OCI-LY7 (cell line): ENCODE data around the gene ZNF519. TPM values are rescaled to one million over a fixed set of nuclear protein-coding genes. Genes with fewer than 3 reads are reported as not detected.

ENCODE experiments used
- BruUV-seq: library from RNA; stranded (reverse); fragments of 400-500 nt; replicated peaks from 2 replicates; lab custom pipeline; 2021; lab: Mats Ljungman, UMichigan
- CTCF ChIA-PET: fragments of 300-600 bp; sonication (Branson Sonifier 250); formaldehyde crosslinking; loops from one replicate; lab custom pipeline; 2022; ENCODE audit warnings: antibody characterized with exemption; ENCODE audit not compliant: unreplicated experiment; lab: Charles Lee
- POLR2A ChIA-PET: fragments of 300-600 bp; sonication (Branson Sonifier 250); formaldehyde crosslinking; loops from one replicate; lab custom pipeline; 2022; ENCODE audit warnings: antibody characterized with exemption; lab: Charles Lee
- DNase-seq: peaks from one replicate; pipeline ENCODE4 v3.0.0-alpha.2; 2015; ENCODE audit warnings: low spot score
- H2AFZ ChIP-seq: fragments of 200-600 bp; sonication (generic), shearing (Covaris generic); 2 replicates; pipeline ENCODE4 v1.6.1; 2014; ENCODE audit warnings: mild to moderate bottlenecking, antibody characterized with exemption, low read length, moderate library complexity
- H3K27ac ChIP-seq: fragments of 200-600 bp; sonication (generic); 2 replicates; pipeline ENCODE4 v1.5.1; 2014; ENCODE audit warnings: mixed run types, low read depth, mild to moderate bottlenecking, moderate library complexity, low read length, inconsistent platforms; ENCODE audit not compliant: poor library complexity, severe bottlenecking
- H3K36me3 ChIP-seq: fragments of 200-600 bp; sonication (generic); 2 replicates; pipeline ENCODE4 v1.6.1; 2014; ENCODE audit warnings: mild to moderate bottlenecking, antibody characterized with exemption, low read length, moderate library complexity, mixed read lengths; ENCODE audit not compliant: insufficient read depth
- H3K4me1 ChIP-seq: fragments of 200-600 bp; sonication (generic); 2 replicates; pipeline ENCODE4 v1.5.1; 2014; ENCODE audit warnings: mild to moderate bottlenecking, low read length; ENCODE audit not compliant: insufficient read depth, poor library complexity, severe bottlenecking
- H3K4me2 ChIP-seq: fragments of 200-600 bp; sonication (generic); 2 replicates; pipeline ENCODE4 v1.6.1; 2014; ENCODE audit warnings: mild to moderate bottlenecking, low read length
- H3K4me3 ChIP-seq: fragments of 200-600 bp; sonication (generic); 2 replicates; pipeline ENCODE4 v1.5.1; 2014; ENCODE audit warnings: mild to moderate bottlenecking, low read depth, low read length; ENCODE audit not compliant: poor library complexity, severe bottlenecking
- H3K79me2 ChIP-seq: fragments of 200-600 bp; sonication (generic); 2 replicates; pipeline ENCODE4 v1.6.1; 2016; ENCODE audit warnings: low read depth, mild to moderate bottlenecking, low read length, moderate library complexity, mixed read lengths; ENCODE audit not compliant: insufficient read depth
- H3K9me2 ChIP-seq: fragments of 200-600 bp; sonication (generic); 2 replicates; pipeline ENCODE4 v1.6.1; 2016; ENCODE audit warnings: mild to moderate bottlenecking, low read length, mixed read lengths; ENCODE audit not compliant: insufficient read depth
- H3K9me3 ChIP-seq: fragments of 200-600 bp; sonication (generic); 2 replicates; pipeline ENCODE4 v1.6.1; 2014; ENCODE audit warnings: mild to moderate bottlenecking, mixed run types, low read length, mixed read lengths
- H4K20me1 ChIP-seq: fragments of 200-600 bp; sonication (generic); 2 replicates; pipeline ENCODE4 v1.6.1; 2014; ENCODE audit warnings: mild to moderate bottlenecking, antibody characterized with exemption, low read length, moderate library complexity, mixed read lengths; ENCODE audit not compliant: insufficient read depth
- CTCF ChIP-seq: fragments of 200-600 bp; sonication (generic); conservative IDR thresholded peaks from 2 replicates; pipeline ENCODE4 v1.5.1; 2014; ENCODE audit warnings: mild to moderate bottlenecking, antibody characterized with exemption, low read length, moderate library complexity, mixed read lengths
- EZH2phosphoT487 ChIP-seq: fragments of 200-600 bp; sonication (generic); IDR thresholded peaks from 2 replicates; pipeline ENCODE4 v1.6.1; 2018; ENCODE audit warnings: low read depth, borderline replicate concordance, mild to moderate bottlenecking, mixed run types, antibody characterized with exemption, low read length, moderate library complexity, mixed read lengths
- intact Hi-C: fragments of 100-400 bp; cut with micrococcal nuclease; formaldehyde crosslinking; loops from one replicate; pipeline ENCODE4 v1.10.0; 2022; ENCODE audit not compliant: unreplicated experiment
- total RNA-seq, 2 experiments: library from RNA; depleted of rRNA in 1 of 2; stranded (reverse); fragments of >200 nt in 1 of 2; shearing (Covaris generic) in 1 of 2; gene quantifications; 2 replicates each; pipeline ENCODE4 v1.2.3, GENCODE V29; 2014 to 2022

ZNF519 gene
- total RNA-seq, 2 experiments from 2014 or later = 52.7 to 57.6 TPM

GRCh38 chr18:14100503-14101286 is 31.5 kb downstream of the ZNF519 start:
- Histone ChIP-seq H2AFZ (no peak overlapping the region), H3K4me3 (no peak overlapping the region), H4K20me1 (no peaks in the 10 kb centered on the region), H3K79me2 (peaks cover 3% of the 10 kb centered on the region; the same call in 1 of the 2 replicates), H3K36me3 (peaks cover 27% of the 10 kb centered on the region), H3K27ac (no peak overlapping the region), H3K4me1 (no peaks in the 10 kb centered on the region), H3K9me2 (no peaks in the 10 kb centered on the region), H3K4me2 (no peak overlapping the region), H3K9me3 (peaks cover 31% of the 10 kb centered on the region; the same call in 1 of the 2 replicates)
- CTCF ChIA-PET = no interaction called here
- intact Hi-C loops = no loop called here
- BruUV-seq = no TSS peak
- TF ChIP-seq EZH2phosphoT487 = no peak
- TF ChIP-seq CTCF = no peak
- no peak for DNase-seq
- POLR2A ChIA-PET = no interaction called here

DNA sequence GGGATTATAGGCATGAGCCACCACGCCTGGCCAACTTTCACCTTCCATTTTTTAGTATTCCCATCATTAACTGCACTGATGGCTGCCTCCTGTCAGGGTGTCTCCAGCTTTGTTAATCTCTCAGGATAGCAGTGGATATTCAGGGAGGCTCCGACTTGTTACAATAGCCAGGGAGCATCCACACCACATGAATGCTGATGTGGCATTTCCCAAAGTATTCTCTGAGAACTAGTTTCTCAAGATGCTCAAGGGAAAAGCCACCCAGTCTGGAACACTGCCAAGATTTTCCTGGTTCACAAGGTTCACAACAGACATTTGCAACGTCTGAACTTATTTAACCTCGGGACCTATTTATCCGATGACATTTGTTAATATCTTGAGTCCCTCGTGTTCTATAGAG is 33.8 kb downstream of the ZNF519 start:
- no TSS peak for BruUV-seq
- Histone ChIP-seq H3K4me1 (peaks cover 6% of the 10 kb centered on the region), H4K20me1 (no peaks in the 10 kb centered on the region), H3K27ac (no peak overlapping the region), H3K9me3 (peaks cover 8% of the 10 kb centered on the region; the same call in 1 of the 2 replicates), H3K9me2 (no peaks in the 10 kb centered on the region), H3K4me3 (no peak overlapping the region), H3K36me3 (peaks cover 20% of the 10 kb centered on the region), H2AFZ (no peak overlapping the region), H3K4me2 (no peak overlapping the region), H3K79me2 (peaks cover 3% of the 10 kb centered on the region; the same call in 1 of the 2 replicates)
- CTCF ChIA-PET = no interaction called here
- POLR2A ChIA-PET = no interaction called here
- TF ChIP-seq CTCF (no peak), EZH2phosphoT487 (no peak)
- DNase-seq = no peak
- intact Hi-C loops = loop anchor here (5.0 kb wide), 1 partner anchor 51 kb away; no protein-coding TSS in a partner anchor

DNA sequence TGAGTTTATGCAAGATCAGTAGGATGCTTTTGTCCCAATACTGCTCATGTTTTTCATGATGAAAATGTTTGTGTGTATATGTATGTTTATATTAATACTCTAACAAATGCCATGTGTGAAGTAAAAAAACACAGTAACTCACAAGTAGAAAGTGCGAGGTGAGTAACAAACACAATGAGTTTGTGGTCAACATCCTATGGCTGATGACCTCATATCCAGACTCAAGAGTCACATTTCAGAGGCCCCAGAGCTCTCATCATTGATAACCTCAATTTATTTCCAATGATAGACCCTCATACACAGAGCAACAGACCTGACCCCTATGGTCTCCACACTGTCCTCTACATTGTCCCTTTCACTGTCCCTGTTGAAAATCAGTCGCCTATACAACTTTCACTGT is 34.5 kb downstream of the ZNF519 start:
- DNase-seq = no peak
- H3K9me3 ChIP-seq = 0 out of 2 replicates have a peak, but pooled peaks cover 1% of the 10 kb centered on the region
- no peak overlapping the region for H2AFZ ChIP-seq
- no peak overlapping the region for H3K4me2 ChIP-seq
- POLR2A ChIA-PET = no interaction called here
- H3K9me2 ChIP-seq = no peaks in the 10 kb centered on the region
- H4K20me1 ChIP-seq = 0 out of 2 replicates have a peak, but pooled peaks cover 3% of the 10 kb centered on the region
- peaks cover 17% of the 10 kb centered on the region for H3K36me3 ChIP-seq
- no peak overlapping the region for H3K27ac ChIP-seq
- no peak for TF ChIP-seq CTCF
- no peak for TF ChIP-seq EZH2phosphoT487
- H3K79me2 ChIP-seq = no peaks in the 10 kb centered on the region
- CTCF ChIA-PET = no interaction called here
- intact Hi-C loops = loop anchor here (5.0 kb wide), 1 partner anchor 50 kb away; no protein-coding TSS in a partner anchor
- no TSS peak for BruUV-seq
- H3K4me1 ChIP-seq = peaks cover 6% of the 10 kb centered on the region
- H3K4me3 ChIP-seq = no peak overlapping the region
